Stimulated activated CD4-positive, alpha-beta T cell treated with anti-CD3 and anti-CD28 coated beads, Interleukin-4, amount 100 ng/mL, for 4 hours (primary cell): ENCODE data around the gene PRDM13.
"Not testable (repeated sequence)": the region's sequence is repeated elsewhere in the genome, so short reads cannot be mapped to it uniquely, and the experiment has no call there.

Experiments used
- DNase-seq, 2 experiments: peaks; one replicate each; pipeline ENCODE4 v3.0.0-alpha.2; 2020

PRDM13 gene

DNA sequence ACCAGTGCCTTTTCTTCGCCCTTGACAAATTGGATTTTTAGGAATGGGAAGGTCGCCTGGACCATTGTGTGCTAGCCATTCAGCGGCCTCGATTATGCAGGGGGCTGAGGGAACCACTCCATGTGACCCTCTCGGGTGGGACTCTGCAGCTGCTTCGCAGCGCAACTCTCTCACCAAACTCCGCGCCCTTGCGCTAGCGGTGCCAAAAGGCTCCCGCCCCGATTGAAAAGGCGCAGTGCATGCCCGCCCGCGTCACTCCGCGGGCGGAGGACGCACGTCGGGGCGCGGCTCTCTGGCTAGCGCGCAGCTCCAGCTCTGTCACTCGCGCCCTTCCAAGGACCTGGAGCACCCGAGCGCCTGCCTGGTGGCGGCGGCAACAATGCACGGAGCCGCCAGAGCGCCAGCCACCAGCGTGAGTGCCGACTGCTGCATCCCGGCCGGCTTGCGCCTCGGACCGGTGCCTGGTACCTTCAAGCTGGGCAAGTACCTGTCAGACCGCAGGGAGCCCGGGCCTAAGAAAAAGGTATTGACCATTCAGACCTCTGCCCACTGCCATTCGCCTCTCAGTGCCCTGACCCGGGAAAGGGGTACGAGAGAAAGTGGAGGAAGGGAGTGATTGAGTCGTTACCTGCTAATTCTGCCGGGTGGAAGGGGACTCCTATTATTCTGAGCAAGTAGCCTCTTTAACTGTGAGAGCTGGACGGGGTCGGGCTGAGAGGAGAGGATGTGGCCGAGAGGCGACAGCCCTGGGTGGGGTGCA, at the start of gene PRDM13:
Gene PRDM13, plus strand, starts transcription at position 178 of the 760 bp plus-strand sequence. Its CDS starts 202 bp downstream, at position 380.
- DNase-seq = no peak

DNA sequence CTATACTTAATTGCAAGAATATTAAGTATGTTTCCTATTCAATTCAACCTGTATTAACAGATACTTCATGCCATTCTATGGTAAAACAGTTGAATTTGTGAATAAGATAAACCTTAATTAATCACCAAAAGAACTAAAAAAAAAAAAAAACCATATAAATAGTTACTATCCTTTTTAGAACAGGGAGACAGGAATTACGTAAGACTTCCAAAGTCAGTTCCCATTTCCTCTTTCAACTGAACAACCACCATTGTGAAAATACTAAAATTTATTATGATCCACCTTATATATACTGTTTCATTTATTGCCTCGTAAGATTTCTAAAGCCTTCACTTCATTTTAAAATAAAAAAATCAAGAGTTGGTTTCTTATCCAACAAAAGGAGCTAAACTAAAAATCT, 47.6 kb upstream of the PRDM13 start:
- no peak for DNase-seq

DNA sequence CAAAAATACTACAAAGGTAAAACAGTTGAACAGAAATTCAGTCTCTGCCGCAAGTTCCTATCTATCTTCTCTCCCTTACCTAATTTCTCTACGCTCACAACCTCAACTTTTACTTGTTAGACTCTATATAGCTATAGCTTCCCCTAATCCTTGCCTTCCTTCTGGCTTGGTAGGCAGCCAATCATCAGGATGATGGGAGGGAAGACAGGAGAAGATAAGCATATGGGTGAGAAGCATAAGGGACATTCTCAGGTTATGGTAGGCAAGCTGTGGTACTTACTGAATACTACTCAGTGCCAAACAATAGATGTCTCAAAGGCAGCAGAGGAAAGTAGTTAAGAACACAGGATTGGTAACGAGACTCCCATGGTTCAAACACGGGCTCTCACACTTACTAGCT, 46.0 kb upstream of the PRDM13 start:
- DNase-seq = no peak

DNA sequence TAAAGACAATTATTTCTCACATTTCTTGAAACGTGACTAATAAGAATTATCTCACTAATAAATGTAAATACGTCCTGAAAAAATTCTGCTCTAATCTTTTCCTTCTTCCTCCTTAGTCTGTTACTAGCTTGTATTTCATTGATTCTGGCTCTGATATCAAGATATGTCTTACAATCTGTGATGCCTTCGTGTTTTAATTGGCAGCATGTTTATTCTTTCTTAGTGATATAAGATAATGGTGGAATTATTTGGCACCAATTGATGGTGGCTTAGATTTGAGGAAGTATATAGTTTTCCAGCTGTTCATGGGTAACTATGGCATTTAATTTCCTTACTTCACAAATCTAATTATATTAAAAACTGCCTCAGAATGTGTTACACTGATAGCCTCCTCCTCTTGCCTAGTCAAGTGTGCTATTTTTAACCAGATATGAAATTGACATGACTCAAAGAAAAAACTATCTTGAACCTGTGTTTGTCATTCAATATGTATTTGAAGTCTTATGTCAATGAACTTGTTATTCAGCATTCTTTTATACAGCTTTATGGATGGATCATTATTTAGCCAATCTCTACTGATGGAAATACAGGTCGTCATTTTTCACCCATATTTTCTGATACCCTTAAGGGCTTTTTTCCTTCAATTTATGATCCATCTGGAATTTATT, 43.4 kb upstream of the PRDM13 start:
- DNase-seq = no peak

DNA sequence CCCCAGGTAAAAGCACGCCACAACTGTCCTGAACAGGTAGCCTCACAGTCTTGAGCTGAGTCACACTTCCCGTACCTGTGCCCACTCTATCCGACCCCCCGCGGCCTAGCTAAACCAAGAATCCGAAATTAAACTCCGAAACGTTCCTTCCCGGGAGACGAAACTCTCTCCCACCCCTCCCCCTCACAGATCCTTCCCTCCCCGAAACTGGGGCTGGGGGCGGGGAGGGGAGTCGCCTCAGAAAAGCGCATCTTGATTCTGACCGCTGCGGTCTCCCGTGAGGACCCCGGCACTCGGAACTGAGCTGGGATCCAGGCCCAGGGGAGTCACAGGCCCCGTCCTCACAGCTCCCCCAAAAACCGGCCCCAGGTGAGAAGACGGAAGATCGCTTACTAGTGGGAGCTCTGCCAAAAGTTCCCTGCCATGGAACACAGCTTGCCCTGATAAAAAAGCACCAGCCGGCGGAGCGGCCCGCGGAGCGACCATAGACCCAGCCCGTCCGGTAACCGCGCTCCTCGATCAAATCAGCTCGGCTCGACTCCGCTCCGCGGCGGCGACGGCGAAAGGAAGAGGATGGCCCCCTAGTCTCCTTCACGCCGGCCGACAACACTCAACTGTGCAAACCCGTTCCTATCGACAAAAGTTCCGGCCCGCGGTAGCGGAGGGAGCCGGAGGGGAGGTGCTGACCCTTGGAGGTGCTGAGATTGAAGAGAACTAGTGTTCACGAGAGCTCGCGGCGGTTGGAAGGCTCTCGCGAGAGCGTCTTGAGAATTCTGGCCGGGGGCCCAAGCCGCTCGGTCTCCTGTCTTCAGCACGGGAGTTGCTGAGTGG, 38.3 kb upstream of the PRDM13 start, which contains the start of gene CCNC:
Gene CCNC, minus strand, starts transcription at position 558 of the 831 bp plus-strand sequence. Its CDS starts 133 bp downstream, at position 425.
- peak; percentile 83 to 90 for DNase-seq

DNA sequence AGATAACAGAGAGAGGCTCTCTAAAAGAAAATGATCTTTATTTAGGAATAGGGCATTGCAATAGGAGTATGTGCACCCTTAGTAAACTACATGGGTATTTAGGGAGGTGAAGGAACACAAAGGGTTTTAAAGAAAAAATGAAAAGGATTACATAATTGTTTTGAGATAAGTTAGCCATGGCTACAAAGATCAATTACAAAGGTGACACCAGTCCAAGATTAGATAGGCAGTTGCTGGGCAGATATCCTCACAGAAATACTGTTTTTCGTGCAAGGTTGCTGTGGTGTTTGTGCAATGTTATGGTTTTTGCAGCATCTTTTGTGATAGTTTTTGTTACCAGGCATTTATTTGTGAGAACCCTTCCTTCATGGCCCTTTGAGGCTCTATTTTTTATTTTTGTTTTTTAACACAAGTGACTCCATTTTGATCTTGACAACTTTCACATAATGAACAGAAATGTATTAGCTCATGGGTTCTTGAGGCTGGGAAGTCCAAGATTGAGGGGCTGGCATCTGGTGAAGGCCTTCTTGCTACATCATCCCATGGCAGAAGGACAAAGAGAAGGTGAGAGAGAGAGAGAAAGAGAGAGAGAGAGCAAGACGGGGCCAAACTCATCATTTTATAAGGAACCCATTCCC, 32.5 kb upstream of the PRDM13 start:
- no peak for DNase-seq

DNA sequence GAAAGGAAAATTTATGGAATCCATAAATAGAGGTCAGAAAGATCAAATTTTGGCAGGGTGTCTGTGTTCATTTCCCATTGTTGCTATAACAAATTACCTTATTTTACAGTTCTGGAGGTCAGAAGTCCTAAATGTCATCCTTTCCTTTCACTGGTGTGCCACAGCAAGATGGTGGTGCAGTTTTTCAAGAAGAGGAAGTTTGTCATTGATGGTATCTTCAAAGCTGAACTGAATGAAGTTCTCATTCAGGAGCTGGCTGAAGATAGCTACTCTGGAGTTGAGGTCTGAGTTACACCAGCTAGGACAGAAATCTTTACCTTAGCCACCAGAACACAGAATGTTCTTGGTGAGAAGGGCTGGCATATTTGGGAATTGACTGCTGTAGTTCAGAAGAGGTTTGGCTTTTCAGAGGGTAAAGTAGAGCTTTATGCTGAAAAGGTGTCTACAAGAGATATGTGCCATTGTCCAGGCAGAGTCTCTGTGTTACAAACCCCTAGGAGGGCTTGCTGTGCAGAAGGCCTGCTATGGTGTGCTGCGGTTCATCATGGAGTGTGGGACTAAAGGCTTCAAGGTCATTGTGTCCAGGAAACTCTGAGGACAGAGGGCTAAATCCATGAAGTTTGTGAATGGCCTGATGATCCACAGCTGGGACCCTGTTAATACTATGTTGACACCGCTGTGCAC, 30.9 kb upstream of the PRDM13 start:
- no peak for DNase-seq

DNA sequence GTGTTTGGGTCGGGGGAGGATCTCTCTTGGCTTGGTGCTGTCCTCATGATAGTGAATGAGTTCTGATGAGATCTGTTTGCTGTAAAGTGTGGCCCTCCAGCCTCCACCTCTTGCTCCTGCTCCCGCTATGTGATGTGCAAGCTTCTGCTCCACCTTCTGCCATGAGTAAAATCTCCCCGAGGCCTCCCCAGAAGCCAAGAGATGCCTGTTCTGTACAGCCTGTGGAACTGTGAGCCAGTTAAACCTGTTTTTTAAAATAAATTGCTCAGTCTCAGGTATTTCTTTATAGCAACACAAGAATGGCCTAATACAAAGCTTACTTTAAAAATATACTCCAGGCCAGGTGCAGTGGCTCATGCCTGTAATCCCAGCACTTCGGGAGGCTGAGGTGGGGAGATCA, 26.9 kb upstream of the PRDM13 start:
- DNase-seq = no peak

DNA sequence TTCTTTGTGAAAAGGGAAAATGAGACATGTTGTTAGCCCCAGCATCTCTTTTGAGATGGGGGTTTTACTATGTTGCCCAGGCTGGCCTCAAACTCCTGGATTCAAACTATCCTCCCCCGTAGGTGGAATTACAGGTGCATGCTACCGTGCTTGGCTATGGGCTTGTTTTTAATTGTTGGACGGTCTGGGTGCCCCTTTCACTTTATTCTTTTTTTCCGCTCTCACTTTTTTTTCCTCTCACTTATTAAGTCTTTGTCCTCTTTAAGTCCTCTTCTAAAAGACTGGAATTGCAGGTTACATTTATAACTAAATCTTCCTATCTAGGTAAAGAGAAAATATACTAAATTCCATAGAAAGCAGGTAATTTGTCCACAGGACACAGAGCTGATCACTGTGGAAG, 18.8 kb upstream of the PRDM13 start:
- DNase-seq = no peak

DNA sequence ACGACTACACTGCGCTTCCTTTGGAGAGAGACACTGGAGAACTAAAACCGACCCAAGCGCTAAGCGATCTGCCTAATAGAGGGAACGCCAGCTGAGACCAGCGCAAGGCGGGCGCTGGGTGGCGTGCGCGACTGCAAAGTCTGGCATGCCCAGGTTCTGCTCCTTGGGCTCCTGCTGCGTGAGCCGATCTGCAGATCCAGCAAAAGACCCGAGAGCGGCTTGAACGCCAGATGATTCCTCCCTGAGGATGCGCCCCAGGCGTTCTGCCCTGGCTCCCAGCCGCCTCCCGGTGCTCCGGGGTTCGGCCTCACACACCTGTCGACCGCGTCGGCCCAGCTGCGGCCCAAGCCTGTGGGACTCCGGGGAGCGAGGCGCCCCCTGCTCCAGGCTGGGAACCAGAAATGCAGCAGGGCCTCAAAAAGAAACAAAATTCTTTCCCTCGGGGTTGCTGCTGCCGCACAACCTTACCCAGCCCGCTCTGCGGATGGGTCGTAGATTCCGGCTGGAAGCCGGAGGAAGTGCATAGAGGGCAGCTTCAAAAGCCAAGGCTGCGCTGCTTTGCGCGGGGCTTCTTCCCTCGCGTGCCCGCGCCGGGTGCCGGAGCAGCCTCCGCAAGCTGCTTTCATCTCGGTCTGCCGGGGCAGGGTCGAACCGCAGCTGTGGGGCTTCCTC, 17.9 kb upstream of the PRDM13 start:
- DNase-seq = peak; percentile 66 to 67

DNA sequence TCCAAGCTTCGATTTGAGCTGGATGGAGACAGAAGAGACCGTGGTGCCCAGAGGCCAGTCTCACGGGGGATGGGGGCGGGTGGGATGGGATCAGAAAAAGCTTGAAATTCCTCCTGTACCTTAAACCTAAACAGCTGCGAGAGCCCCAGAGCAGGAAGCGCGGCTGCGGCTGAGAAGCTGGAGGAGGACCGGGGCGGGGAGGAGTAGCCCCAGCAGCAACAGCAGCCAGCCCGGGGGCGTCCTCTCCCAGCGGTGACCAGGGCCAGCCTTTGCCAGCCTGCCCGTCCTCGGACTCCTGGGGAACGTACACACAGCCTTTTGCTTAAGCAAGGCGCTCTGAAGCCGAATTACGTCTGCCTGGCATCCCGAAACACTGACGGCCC, 17.4 kb upstream of the PRDM13 start:
- no peak for DNase-seq

DNA sequence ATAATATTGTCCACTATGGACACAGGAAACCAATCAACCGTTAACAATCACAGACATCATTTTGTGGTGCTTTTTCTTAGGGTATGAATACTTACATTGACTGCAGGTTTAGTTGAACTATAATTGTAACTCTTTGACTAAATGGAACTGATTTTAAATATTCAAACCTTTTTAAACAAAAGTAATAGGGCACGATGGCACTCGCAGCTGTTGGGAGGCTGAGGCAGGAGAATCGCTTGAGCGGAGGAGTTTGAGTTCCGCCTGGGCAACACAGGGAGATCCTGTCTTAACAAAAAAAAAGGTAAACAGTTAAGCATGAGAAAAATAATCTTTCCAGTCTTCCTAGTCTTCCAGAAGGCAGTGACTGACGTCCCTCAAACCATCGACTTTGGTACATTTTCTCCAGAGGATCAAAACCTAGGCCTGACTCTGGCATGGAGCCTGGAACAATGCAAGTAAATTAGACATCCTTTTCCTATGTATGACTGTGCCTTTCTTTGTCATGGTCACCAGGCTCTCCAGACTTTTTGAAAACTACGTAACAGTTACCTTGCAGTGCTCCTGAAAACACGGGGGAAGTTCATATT, 16.6 kb upstream of the PRDM13 start:
- DNase-seq = no peak

DNA sequence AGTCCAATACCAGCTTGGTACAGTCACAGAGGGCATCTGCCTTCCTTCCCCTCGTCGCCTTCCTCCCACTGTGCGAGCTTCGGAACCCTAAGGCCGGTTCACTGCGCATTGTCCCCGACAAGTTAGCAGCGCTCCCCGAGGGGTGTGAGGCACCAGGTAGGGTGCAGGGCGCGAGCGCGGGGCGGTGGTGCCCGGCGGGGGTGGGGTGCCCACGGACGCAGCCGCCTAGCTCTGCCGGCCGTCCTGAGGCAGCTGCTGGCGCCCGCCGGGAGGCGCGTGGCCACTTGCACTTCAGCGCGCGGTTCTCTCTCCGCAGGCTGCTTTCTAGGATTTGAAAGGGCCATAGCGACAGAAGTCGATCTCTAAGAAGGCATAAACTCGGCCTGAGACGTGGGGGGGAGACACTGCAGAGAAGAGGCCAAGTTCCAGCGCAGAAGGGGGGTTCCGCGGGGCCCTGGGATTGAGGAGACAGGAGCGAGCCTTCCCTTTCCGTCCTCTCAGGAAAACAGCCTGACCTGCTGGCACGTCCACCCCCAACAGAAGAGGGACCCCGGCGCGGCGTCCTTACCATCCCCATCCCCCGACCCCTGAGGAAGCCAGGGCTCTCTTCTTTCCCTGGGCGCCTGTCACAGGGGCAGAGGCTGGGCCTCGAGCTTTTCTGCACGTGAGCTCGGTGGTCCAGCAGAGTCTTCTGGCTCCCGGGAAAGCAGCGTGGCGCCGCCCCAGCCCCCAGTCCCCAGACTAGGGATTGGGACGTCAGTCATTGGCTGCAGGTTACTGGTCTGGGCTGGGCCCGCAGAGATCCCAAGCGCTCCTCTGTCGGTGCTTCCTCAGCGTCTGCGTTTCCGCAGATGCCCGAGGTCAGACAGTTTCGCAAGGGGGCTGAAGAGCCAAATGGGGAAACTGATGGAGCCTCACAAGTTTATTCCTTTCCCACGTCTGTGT, 15.6 kb upstream of the PRDM13 start:
- DNase-seq = no peak

DNA sequence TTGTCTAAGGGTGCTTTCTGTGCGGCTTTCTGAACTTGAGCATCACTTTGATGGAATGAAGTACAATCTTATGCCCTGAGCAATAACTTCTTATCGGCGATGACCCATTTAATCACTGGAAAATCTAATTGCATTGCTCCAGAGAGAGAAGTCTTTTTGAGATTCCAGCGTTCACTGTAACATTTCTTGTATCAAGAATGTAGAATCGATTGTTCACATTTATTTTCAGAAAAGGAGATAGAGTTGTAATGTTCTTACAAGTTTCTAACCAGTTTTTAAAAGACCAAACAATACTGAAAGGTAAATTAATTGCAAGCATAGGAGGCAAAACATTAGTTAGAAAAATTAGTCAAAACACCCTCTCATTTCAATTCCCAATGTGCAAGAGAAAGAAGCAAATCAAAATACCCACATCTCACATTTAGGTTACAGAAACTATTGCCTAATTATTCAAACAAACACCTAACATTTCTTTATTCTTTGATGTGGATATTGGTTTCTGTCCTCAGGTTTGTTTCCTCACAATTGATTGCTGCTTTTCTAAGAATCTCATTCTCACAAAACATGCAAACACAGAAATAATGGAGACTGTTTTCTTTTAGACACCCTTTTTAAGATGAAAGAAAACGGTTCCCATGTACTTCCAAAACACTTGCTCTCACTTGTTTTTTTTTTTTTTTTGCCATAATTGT, 14.8 kb upstream of the PRDM13 start:
- DNase-seq = no peak

DNA sequence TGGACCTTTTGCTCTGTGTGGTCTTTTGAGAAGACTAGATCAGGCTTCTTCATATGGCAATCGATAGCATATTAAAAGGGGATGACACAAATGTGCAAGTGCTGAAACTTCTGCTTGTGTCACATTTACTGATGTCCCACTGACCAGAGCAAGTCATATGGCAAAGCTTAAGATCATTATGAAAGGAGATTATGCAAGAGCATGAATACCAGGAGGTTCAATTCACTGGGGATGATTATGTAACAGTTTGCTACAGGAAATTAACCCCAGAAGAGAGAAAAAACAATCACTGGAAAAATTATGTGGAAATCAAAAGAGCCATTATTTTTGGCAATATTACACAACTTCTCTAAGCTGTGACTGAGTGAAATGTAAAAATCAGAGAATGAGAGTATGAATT, 13.7 kb upstream of the PRDM13 start:
- DNase-seq = no peak

DNA sequence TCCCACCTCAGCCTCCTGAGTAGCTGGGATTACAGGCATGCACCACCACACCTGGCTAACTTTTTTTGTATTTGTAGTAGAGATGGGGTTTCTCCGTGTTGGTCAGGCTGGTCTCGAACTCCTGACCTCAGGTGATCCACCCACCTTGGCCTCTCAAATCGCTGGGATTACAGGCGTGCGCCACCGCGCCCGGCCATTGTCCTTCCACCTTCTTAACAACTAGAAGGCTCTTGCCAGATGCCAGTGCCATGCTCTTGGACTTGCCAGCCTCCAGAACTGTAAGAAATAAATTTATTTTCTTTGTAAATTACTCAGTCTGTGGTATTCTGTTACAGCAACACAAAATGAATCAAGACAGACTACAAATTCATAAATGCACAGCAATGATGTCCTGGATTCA, 11.9 kb upstream of the PRDM13 start:
- not testable (repeated sequence) for DNase-seq

DNA sequence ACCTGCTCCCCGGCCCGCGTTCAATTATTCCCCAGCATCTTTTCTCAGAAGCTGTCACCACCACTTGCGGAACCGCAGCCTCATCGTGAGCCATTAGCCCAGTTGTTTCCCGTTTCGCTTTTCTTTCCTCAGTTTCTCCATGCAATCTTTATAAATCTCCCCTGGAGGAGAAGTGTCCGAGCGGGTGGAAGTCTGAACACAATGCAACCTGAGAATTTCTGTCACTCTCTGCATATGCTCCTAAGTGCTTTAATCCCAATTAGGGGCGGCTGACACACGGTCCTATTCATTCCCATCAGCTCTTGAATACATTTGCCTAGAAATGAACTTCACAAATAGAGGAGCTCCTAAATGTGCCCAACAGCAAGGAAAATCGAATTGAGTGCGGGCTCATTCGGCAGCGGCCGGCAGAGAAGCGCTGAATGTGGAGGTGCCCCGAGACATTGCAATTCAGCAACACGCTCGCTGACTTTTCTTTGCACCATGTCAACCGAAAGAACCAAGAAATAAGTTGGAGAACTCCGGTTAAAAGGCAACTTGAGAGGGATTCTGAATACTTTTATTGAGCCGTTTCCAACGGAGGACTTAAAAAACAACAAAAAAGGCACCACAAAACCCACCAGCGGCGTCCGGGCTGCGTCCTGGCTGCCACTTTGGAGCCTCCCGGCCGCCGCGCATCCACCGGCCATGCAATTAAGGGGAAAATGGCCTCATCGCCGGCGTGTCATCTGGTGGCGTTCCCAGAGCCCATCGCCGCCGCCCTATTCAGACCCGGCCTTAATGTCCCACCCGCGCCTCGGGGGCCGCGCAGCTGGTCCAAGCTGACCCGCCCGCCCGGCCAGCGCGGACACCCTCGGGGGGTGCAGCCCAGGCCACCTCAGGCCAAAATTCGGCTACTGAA, 3.9 kb upstream of the PRDM13 start:
- no peak for DNase-seq

DNA sequence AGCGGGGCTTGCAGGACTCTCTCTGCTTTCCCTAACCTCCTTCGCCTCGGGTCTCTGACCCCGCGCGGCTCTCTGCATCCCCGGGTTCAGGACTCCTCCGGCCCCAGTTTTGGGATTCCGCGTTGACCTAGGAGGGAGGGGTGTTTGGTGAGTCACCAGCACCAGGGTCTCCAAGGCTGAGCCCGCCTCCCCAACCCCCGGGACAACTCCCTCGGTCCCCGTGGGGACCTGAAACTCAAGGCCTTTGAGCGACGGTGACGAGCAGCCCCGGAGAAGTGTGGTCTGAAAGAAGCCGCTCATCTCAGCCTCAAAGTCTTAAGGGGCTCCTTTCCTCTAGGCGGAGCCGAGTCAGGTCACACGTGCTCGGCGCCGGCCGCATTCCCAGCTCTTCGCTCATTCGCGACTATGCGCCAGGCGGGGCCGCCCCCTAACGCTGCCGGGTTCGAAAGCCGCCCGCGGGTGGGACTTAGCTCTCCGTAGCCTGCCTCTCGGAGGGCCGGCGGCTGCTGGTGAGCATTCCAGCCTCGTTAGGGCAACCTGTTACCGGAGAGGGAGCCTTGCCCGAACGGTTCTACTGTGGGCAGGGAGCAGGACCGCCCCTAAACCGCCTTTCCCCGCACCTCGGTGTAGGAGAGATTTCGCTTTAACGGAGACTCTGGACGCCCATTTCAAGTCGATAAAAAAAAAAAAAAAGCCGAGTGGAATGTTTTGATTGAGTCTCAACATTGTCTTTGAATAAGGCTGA, 3.0 kb upstream of the PRDM13 start:
- no peak for DNase-seq
